PFSK-1 (cell line): ENCODE measurements around the gene FANCC.

Source experiments
- POLR2AphosphoS5 ChIP-seq: IDR thresholded peaks from 2 replicates; pipeline ENCODE4 v1.6.1; 2012; ENCODE audit warnings: low read depth, mild to moderate bottlenecking, control low read depth, low read length, moderate library complexity
- REST ChIP-seq, 2 experiments: IDR thresholded peaks; 2 replicates each; pipeline versions ENCODE4 v1.6.1 to v1.8.0; 2011 to 2012; ENCODE audit warnings: low read depth in 2 of 2, low read length in 2 of 2, control low read depth in 1 of 2, inconsistent platforms in 1 of 2, mild to moderate bottlenecking in 1 of 2, moderate library complexity in 1 of 2; ENCODE audit not compliant: insufficient read depth in 1 of 2

GRCh38 chr9:95142728-95143127 is 174.8 kb downstream of the FANCC start:
- TF ChIP-seq REST (IDR thresholded peaks at IDR 0.05; ENCODE audit: insufficient read depth in 1 of 2, low read depth in 2 of 2, low read length in 2 of 2) (no peak), POLR2AphosphoS5 (no peak)
